H1 (cell line): ENCODE results near the gene SLC5A11. TPM values are rescaled to one million over a fixed set of nuclear protein-coding genes. Genes with fewer than 3 reads are reported as not detected.

Experiments
- BRCA1 ChIP-seq: IDR thresholded peaks from 2 replicates; pipeline ENCODE4 v1.6.1; 2012; ENCODE audit warnings: low read depth, low read length, improper control_type of control experiment
- JUND ChIP-seq: IDR thresholded peaks from 2 replicates; pipeline ENCODE4 v1.6.1; 2011; ENCODE audit warnings: mild to moderate bottlenecking, improper control_type of control experiment, low read length
- RBBP5 ChIP-seq: IDR thresholded peaks from 2 replicates; pipeline ENCODE4 v1.7.1; 2012; ENCODE audit warnings: low read depth, mild to moderate bottlenecking, inconsistent platforms, low read length, moderate library complexity, borderline replicate concordance
- SRF ChIP-seq: IDR thresholded peaks from 2 replicates; pipeline ENCODE4 v1.6.1; 2011; ENCODE audit warnings: mild to moderate bottlenecking, low read depth, low read length, moderate library complexity
- TAF7 ChIP-seq: optimal IDR thresholded peaks from 2 replicates; pipeline ENCODE3; 2011; ENCODE audit warnings: low read depth, mild to moderate bottlenecking, inconsistent platforms, low read length, moderate library complexity, borderline replicate concordance
- USF2 ChIP-seq: IDR thresholded peaks from 2 replicates; pipeline ENCODE4 v1.6.1; 2011; ENCODE audit warnings: low read length, improper control_type of control experiment
- polyA plus RNA-seq, 7 experiments: library from polyadenylated mRNA; depleted of rRNA in 3 of 7; stranded (reverse) in 5 of 7; unstranded in 2 of 7; fragments of >200 nt in 5 of 7; fragments of 200-250 nt in 2 of 7; gene quantifications; 1 replicate in 5 of 7; 2 replicates in 1 of 7; 4 replicates in 1 of 7; pipeline versions ENCODE4 v1.2.1 to v1.2.3, GENCODE V29; 2011 to 2013; ENCODE audit warnings: missing spikeins in 2 of 7, mixed read lengths in 2 of 7
- total RNA-seq: library from RNA; stranded (reverse); fragmentation: NEBNext Ultra II Directional; extraction: Animal tissue kit (Norgen Biotek cat#: 25700); gene quantifications from 2 replicates; pipeline ENCODE4 v1.2.1, GENCODE V29; 2021

The SLC5A11 gene
- total and polyA plus RNA-seq, 2 of the 8 experiments (the other 6 are each of a cell fraction or from before 2014, with no cell fraction given): 0.26 to 0.59 TPM

GRCh38 chr16:24917891-24918290 is 72.1 kb downstream of the SLC5A11 start (continued):
- TF ChIP-seq USF2 (no peak), RBBP5 (no peak), TAF7 (no peak), JUND (no peak), BRCA1 (no peak), SRF (no peak)
